ENCODE data around the gene ZSCAN26. TPM values are rescaled to one million over a fixed set of nuclear protein-coding genes. Genes with fewer than 3 reads are reported as not detected.

The ZSCAN26 gene
- total and polyA plus RNA-seq, 12 donors = 7.2 to 27.3 (median 18.3) TPM

DNA sequence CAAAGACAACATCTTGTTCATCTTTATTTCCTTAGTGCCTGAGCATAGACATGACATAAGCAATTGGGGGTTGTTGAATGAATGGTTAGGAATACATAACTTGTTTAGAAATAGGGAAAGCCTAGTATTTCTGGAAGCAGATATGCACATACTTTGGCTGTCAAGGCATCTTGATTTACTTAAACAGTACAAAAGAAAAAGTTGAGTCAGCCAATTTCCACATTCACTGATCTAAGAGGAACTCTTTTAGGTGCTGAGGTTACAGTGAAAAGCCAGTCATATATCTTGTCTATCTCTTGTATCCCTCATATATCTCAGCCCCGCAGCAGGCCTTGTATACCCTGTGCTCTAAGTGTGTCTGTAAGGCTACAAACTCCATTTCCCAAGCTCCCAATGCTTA lies 26.5 kb upstream of the ZSCAN26 start:
- H3K4me1 ChIP-seq (replicated peaks in 1 of 2) = no peaks in the 10 kb centered on the region
- 87 to 100% (median 92%) methylated on average over 1 of the region's 1 CpG for WGBS, 4 donors
- peaks cover 0 to 13% of the 10 kb centered on the region in 2 donors for H3K36me3 ChIP-seq (replicated peaks in 1 of 2)
- TF ChIP-seq, protein P1, sequence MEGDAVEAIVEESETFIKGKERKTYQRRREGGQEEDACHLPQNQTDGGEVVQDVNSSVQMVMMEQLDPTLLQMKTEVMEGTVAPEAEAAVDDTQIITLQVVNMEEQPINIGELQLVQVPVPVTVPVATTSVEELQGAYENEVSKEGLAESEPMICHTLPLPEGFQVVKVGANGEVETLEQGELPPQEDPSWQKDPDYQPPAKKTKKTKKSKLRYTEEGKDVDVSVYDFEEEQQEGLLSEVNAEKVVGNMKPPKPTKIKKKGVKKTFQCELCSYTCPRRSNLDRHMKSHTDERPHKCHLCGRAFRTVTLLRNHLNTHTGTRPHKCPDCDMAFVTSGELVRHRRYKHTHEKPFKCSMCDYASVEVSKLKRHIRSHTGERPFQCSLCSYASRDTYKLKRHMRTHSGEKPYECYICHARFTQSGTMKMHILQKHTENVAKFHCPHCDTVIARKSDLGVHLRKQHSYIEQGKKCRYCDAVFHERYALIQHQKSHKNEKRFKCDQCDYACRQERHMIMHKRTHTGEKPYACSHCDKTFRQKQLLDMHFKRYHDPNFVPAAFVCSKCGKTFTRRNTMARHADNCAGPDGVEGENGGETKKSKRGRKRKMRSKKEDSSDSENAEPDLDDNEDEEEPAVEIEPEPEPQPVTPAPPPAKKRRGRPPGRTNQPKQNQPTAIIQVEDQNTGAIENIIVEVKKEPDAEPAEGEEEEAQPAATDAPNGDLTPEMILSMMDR (IDR thresholded peaks at IDR 0.05) = no peak
- no peak for TF ChIP-seq POLR2A (IDR thresholded peaks at IDR 0.05)
- no peak overlapping the region for H3K4me3 ChIP-seq
- no peak overlapping the region for H3K27ac ChIP-seq
- intact Hi-C loops (cut with DNase I) = no loop called here
- DNase-seq = no peak
- no peaks in the 10 kb centered on the region for H3K27me3 ChIP-seq
- no peaks in the 10 kb centered on the region for H3K9me3 ChIP-seq (replicated peaks in 1 of 3)

- DNase-seq = no peak
- WGBS, 4 donors = 93 to 97% (median 95%) methylated on average over 3 of the region's 3 CpGs
- intact Hi-C loops (cut with DNase I) = no loop called here
- Histone ChIP-seq H3K9me3 (replicated peaks in 1 of 3) (no peaks in the 10 kb centered on the region), H3K4me3 (no peak overlapping the region), H3K4me1 (replicated peaks in 1 of 2) (no peaks in the 10 kb centered on the region), H3K36me3 (replicated peaks in 1 of 2) (peaks cover 0 to 35% of the 10 kb centered on the region in 2 donors), H3K27me3 (no peaks in the 10 kb centered on the region), H3K27ac (no peak overlapping the region)
- TF ChIP-seq, protein P1 (IDR thresholded peaks at IDR 0.05) = no peak
- no peak for TF ChIP-seq POLR2A (IDR thresholded peaks at IDR 0.05)
Measured at GRCh38 chr6:28243946-28244345, 23.0 kb upstream of the ZSCAN26 start.

GRCh38 chr6:28245206-28245941 lies 21.6 kb upstream of the ZSCAN26 start:
- DNase-seq = no peak
- Histone ChIP-seq H3K9me3 (replicated peaks in 1 of 3) (no peaks in the 10 kb centered on the region), H3K4me1 (replicated peaks in 1 of 2) (peaks cover 0 to 11% of the 10 kb centered on the region in 2 donors), H3K27ac (no peak overlapping the region), H3K4me3 (no peak overlapping the region), H3K36me3 (replicated peaks in 1 of 2) (peaks cover 0 to 35% of the 10 kb centered on the region in 2 donors), H3K27me3 (no peaks in the 10 kb centered on the region)
- TF ChIP-seq, protein P1 (IDR thresholded peaks at IDR 0.05) = no peak
- TF ChIP-seq POLR2A (IDR thresholded peaks at IDR 0.05) = no peak
- intact Hi-C loops (cut with DNase I) = no loop called here
- 89 to 95% (median 93%) methylated on average over 6 of the region's 6 CpGs for WGBS, 4 donors

- intact Hi-C loops (cut with DNase I) = no loop called here
- H3K4me1 ChIP-seq (replicated peaks in 1 of 2) = peaks cover 17 to 29% of the 10 kb centered on the region in 2 donors
- H3K27ac ChIP-seq = no peak overlapping the region
- no peaks in the 10 kb centered on the region for H3K9me3 ChIP-seq (replicated peaks in 1 of 3)
- no peak overlapping the region for H3K4me3 ChIP-seq
- DNase-seq = no peak
- TF ChIP-seq, protein P1 (IDR thresholded peaks at IDR 0.05) = no peak
- no peak for TF ChIP-seq POLR2A (IDR thresholded peaks at IDR 0.05)
- peaks cover 0 to 35% of the 10 kb centered on the region in 2 donors for H3K36me3 ChIP-seq (replicated peaks in 1 of 2)
- whole genome bisulfite sequencing, 4 donors = 77 to 90% (median 86%) methylated on average over 1 of the region's 1 CpG
- no peaks in the 10 kb centered on the region for H3K27me3 ChIP-seq
Measured at GRCh38 chr6:28248916-28249315, 18.0 kb upstream of the ZSCAN26 start.
